ENCODE data around the gene CTLA4.

Gene CTLA4

DNA sequence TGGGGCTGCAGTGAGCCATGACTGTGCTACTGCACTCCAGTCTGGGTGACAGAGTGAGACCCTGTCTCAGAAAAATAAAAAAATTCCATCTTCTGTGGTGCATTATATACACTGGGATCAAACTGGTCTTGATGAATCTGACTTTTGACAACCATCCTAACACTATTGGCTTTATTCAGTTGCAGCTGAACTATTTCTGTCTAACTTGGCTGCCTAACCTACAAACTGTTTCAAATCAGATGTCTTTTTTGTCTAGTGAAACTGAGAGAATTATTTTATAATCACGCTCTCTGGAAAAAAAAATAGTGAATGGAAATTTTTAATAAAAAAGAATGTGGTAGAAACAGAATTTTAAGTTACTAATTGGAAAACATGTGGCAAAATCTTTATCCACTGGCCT, 15.0 kb downstream of the CTLA4 start:
- no peak overlapping the region for H2BK12ac ChIP-seq (ENCODE audit: low read length)
- no peaks in the 10 kb centered on the region for H3K9me3 ChIP-seq (ENCODE audit: insufficient read depth, low read depth, low read length)
- H3K14ac ChIP-seq (ENCODE audit: low read length) = no peak overlapping the region
- WGBS (ENCODE audit: extremely low coverage, insufficient coverage, insufficient read length) = 100% methylated on average over 1 of the region's 1 CpG
- no peak overlapping the region for H4K91ac ChIP-seq (ENCODE audit: low read depth, low read length)
- no peak overlapping the region for H3K4me3 ChIP-seq (ENCODE audit: low read depth, low read length)
- H2AFZ ChIP-seq (ENCODE audit: insufficient read depth, low read length, poor library complexity) = no peak overlapping the region
- H2BK120ac ChIP-seq (ENCODE audit: insufficient read depth, low read length, poor library complexity) = no peak overlapping the region
- no peak overlapping the region for H3K4me2 ChIP-seq (ENCODE audit: low read length)
- no peaks in the 10 kb centered on the region for H3K36me3 ChIP-seq (ENCODE audit: control insufficient read depth in 1 of 2, insufficient read depth in 2 of 2, low read length in 2 of 2)
- no peak overlapping the region for H3K18ac ChIP-seq (ENCODE audit: low read length)
- H3K79me2 ChIP-seq (ENCODE audit: control insufficient read depth, insufficient read depth, low read length, poor library complexity) = no peaks in the 10 kb centered on the region
- H4K12ac ChIP-seq (ENCODE audit: low read depth, low read length) = no peak overlapping the region
- DNase-seq = no peak
- H4K8ac ChIP-seq (ENCODE audit: low read depth, low read length) = no peak overlapping the region
- no peaks in the 10 kb centered on the region for H3K27me3 ChIP-seq (ENCODE audit: insufficient read depth, low read length)
- H3K27ac ChIP-seq (ENCODE audit: low read depth, low read length) = no peak overlapping the region
- no peak overlapping the region for H3K4ac ChIP-seq (ENCODE audit: low read depth, low read length)
- H3K79me1 ChIP-seq (ENCODE audit: low read length) = no peaks in the 10 kb centered on the region
- no peak overlapping the region for H2AK5ac ChIP-seq (ENCODE audit: low read length)
- H3K23ac ChIP-seq (ENCODE audit: low read length) = no peak overlapping the region
- H3K9ac ChIP-seq (ENCODE audit: low read length) = no peak overlapping the region
- no peak overlapping the region for H2BK5ac ChIP-seq (ENCODE audit: low read depth, low read length, poor library complexity)
- H3K4me1 ChIP-seq (ENCODE audit: control insufficient read depth in 1 of 2, insufficient read depth in 2 of 2, low read length in 2 of 2) = no peaks in the 10 kb centered on the region

DNA sequence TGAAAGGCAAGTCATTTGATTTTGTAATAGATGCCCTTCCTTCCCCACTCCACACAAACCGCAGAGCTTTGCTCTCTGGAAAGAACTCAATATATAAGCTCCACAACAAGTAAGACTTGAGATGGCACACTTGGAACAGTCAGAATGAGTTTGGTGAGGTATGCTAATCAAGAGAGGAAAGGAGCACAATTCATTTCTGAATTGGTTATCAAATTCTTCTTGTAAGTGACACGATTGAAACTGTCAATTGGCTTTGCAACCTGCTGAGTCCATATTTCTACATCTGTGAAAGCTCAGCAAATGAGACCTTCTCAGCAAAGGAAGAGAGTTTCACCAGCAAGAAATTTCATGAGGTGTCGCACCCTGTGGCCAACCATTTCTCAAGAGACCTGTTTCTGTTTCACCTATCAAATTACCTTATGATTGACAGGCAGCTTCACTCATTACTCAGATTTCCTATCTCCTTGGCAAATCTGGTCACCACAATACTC, 19.1 kb downstream of the CTLA4 start:
- DNase-seq = peak in 1 of 2 donors; percentile 53
- Histone ChIP-seq H3K9ac (ENCODE audit: low read length) (no peak overlapping the region), H3K4me1 (ENCODE audit: control insufficient read depth in 1 of 2, insufficient read depth in 2 of 2, low read length in 2 of 2) (no peaks in the 10 kb centered on the region), H3K4me3 (ENCODE audit: low read depth, low read length) (no peak overlapping the region), H3K36me3 (ENCODE audit: control insufficient read depth in 1 of 2, insufficient read depth in 2 of 2, low read length in 2 of 2) (no peaks in the 10 kb centered on the region), H2BK5ac (ENCODE audit: low read depth, low read length, poor library complexity) (no peak overlapping the region), H3K4ac (ENCODE audit: low read depth, low read length) (no peak overlapping the region), H4K12ac (ENCODE audit: low read depth, low read length) (no peak overlapping the region), H2BK12ac (ENCODE audit: low read length) (no peak overlapping the region), H3K79me2 (ENCODE audit: control insufficient read depth, insufficient read depth, low read length, poor library complexity) (no peaks in the 10 kb centered on the region), H3K14ac (ENCODE audit: low read length) (no peak overlapping the region), H3K23ac (ENCODE audit: low read length) (no peak overlapping the region), H4K91ac (ENCODE audit: low read depth, low read length) (no peak overlapping the region), H2AFZ (ENCODE audit: insufficient read depth, low read length, poor library complexity) (no peak overlapping the region), H3K27me3 (ENCODE audit: insufficient read depth, low read length) (no peaks in the 10 kb centered on the region), H3K79me1 (ENCODE audit: low read length) (no peaks in the 10 kb centered on the region), H3K18ac (ENCODE audit: low read length) (no peak overlapping the region), H2BK120ac (ENCODE audit: insufficient read depth, low read length, poor library complexity) (no peak overlapping the region), H4K8ac (ENCODE audit: low read depth, low read length) (no peak overlapping the region), H3K27ac (ENCODE audit: low read depth, low read length) (no peak overlapping the region), H3K9me3 (ENCODE audit: insufficient read depth, low read depth, low read length) (peaks cover 1% of the 10 kb centered on the region), H2AK5ac (ENCODE audit: low read length) (no peak overlapping the region), H3K4me2 (ENCODE audit: low read length) (no peak overlapping the region)
- WGBS (ENCODE audit: extremely low coverage, insufficient coverage, insufficient read length) = no CpG with 5 or more reads among the region's 3 CpGs

DNA sequence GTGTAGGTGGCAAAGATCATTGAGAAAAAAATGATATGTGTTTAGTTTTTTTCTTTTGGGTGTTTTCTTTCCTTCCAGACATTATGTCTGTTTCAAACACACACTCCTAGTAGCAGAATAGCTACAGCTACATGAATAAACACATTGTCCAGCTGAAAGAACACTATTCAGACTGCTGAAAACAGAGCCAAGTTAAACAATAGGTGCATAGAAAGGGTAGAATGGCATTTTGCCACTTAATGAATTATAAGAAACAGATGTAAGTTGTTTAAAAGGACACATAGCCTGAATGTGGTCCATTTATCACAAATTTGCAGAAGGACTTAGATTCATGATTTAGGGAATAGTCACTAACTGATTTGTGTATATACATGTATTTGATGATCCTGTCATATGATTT, 20.1 kb downstream of the CTLA4 start:
- Histone ChIP-seq H3K14ac (ENCODE audit: low read length) (no peak overlapping the region), H2BK120ac (ENCODE audit: insufficient read depth, low read length, poor library complexity) (no peak overlapping the region), H4K8ac (ENCODE audit: low read depth, low read length) (no peak overlapping the region), H3K27ac (ENCODE audit: low read depth, low read length) (no peak overlapping the region), H4K12ac (ENCODE audit: low read depth, low read length) (no peak overlapping the region), H3K27me3 (ENCODE audit: insufficient read depth, low read length) (no peaks in the 10 kb centered on the region), H3K4me1 (ENCODE audit: control insufficient read depth in 1 of 2, insufficient read depth in 2 of 2, low read length in 2 of 2) (peaks cover 2 to 3% of the 10 kb centered on the region in 2 experiments), H4K91ac (ENCODE audit: low read depth, low read length) (no peak overlapping the region), H2BK5ac (ENCODE audit: low read depth, low read length, poor library complexity) (no peak overlapping the region), H3K9ac (ENCODE audit: low read length) (no peak overlapping the region), H3K4me2 (ENCODE audit: low read length) (no peak overlapping the region), H3K79me1 (ENCODE audit: low read length) (no peaks in the 10 kb centered on the region), H2AFZ (ENCODE audit: insufficient read depth, low read length, poor library complexity) (no peak overlapping the region), H3K18ac (ENCODE audit: low read length) (no peak overlapping the region), H3K79me2 (ENCODE audit: control insufficient read depth, insufficient read depth, low read length, poor library complexity) (no peaks in the 10 kb centered on the region), H3K36me3 (ENCODE audit: control insufficient read depth in 1 of 2, insufficient read depth in 2 of 2, low read length in 2 of 2) (no peaks in the 10 kb centered on the region), H2BK12ac (ENCODE audit: low read length) (no peak overlapping the region), H3K9me3 (ENCODE audit: insufficient read depth, low read depth, low read length) (peaks cover 1% of the 10 kb centered on the region), H3K4me3 (ENCODE audit: low read depth, low read length) (no peak overlapping the region), H3K23ac (ENCODE audit: low read length) (no peak overlapping the region), H3K4ac (ENCODE audit: low read depth, low read length) (no peak overlapping the region), H2AK5ac (ENCODE audit: low read length) (no peak overlapping the region)
- DNase-seq = no peak

GRCh38 chr2:203889542-203889941, 22.0 kb downstream of the CTLA4 start:
- Histone ChIP-seq H2AFZ (ENCODE audit: insufficient read depth, low read length, poor library complexity) (no peak overlapping the region), H3K18ac (ENCODE audit: low read length) (no peak overlapping the region), H3K9me3 (ENCODE audit: insufficient read depth, low read depth, low read length) (peaks cover 1% of the 10 kb centered on the region), H4K12ac (ENCODE audit: low read depth, low read length) (no peak overlapping the region), H3K27me3 (ENCODE audit: insufficient read depth, low read length) (no peaks in the 10 kb centered on the region), H3K4me1 (ENCODE audit: control insufficient read depth in 1 of 2, insufficient read depth in 2 of 2, low read length in 2 of 2) (peaks cover 2 to 3% of the 10 kb centered on the region in 2 experiments), H2BK5ac (ENCODE audit: low read depth, low read length, poor library complexity) (no peak overlapping the region), H2BK12ac (ENCODE audit: low read length) (no peak overlapping the region), H3K9ac (ENCODE audit: low read length) (no peak overlapping the region), H3K27ac (ENCODE audit: low read depth, low read length) (no peak overlapping the region), H2AK5ac (ENCODE audit: low read length) (no peak overlapping the region), H3K14ac (ENCODE audit: low read length) (no peak overlapping the region), H3K79me1 (ENCODE audit: low read length) (no peaks in the 10 kb centered on the region), H2BK120ac (ENCODE audit: insufficient read depth, low read length, poor library complexity) (no peak overlapping the region), H4K8ac (ENCODE audit: low read depth, low read length) (no peak overlapping the region), H3K4ac (ENCODE audit: low read depth, low read length) (no peak overlapping the region), H3K79me2 (ENCODE audit: control insufficient read depth, insufficient read depth, low read length, poor library complexity) (no peaks in the 10 kb centered on the region), H3K23ac (ENCODE audit: low read length) (no peak overlapping the region), H3K4me3 (ENCODE audit: low read depth, low read length) (no peak overlapping the region), H3K4me2 (ENCODE audit: low read length) (no peak overlapping the region), H4K91ac (ENCODE audit: low read depth, low read length) (no peak overlapping the region), H3K36me3 (ENCODE audit: control insufficient read depth in 1 of 2, insufficient read depth in 2 of 2, low read length in 2 of 2) (no peaks in the 10 kb centered on the region)
- no peak for DNase-seq
- WGBS (ENCODE audit: extremely low coverage, insufficient coverage, insufficient read length) = no CpG with 5 or more reads among the region's 1 CpG

Measured in trophoblast cell (in vitro differentiated cells and primary cell).